Measurements from ENCODE around the gene GALNT17.

Gene GALNT17

GRCh38 chr7:71439321-71439720 is 307.4 kb downstream of the GALNT17 start:
- TF ChIP-seq CTCF (IDR thresholded peaks at IDR 0.05; ENCODE audit: control insufficient read depth, insufficient read depth, low read depth, low read length, missing control alignments): no peak

GRCh38 chr7:71442492-71443190 is 310.7 kb downstream of the GALNT17 start:
- DNase-seq (ENCODE audit: low read depth): no peak
- TF ChIP-seq CTCF (IDR thresholded peaks at IDR 0.05; ENCODE audit: control insufficient read depth, insufficient read depth, low read depth, low read length, missing control alignments): no peak
- no peak overlapping the region for H3K4me3 ChIP-seq (ENCODE audit: control insufficient read depth, low read depth, low read length)

More at GRCh38 chr7:71439321-71439720, 307.4 kb downstream of the GALNT17 start:
- no peak overlapping the region for H3K4me3 ChIP-seq (ENCODE audit: control insufficient read depth, low read depth, low read length)
- DNase-seq (ENCODE audit: low read depth): no peak

GRCh38 chr7:71443191-71443530 is 311.2 kb downstream of the GALNT17 start:
- DNase-seq (ENCODE audit: low read depth): no peak
- TF ChIP-seq CTCF (IDR thresholded peaks at IDR 0.05; ENCODE audit: control insufficient read depth, insufficient read depth, low read depth, low read length, missing control alignments): no peak
- no peak overlapping the region for H3K4me3 ChIP-seq (ENCODE audit: control insufficient read depth, low read depth, low read length)

GRCh38 chr7:71444130-71444529 is 312.2 kb downstream of the GALNT17 start:
- DNase-seq (ENCODE audit: low read depth): no peak
- TF ChIP-seq CTCF (IDR thresholded peaks at IDR 0.05; ENCODE audit: control insufficient read depth, insufficient read depth, low read depth, low read length, missing control alignments): no peak
- H3K4me3 ChIP-seq (ENCODE audit: control insufficient read depth, low read depth, low read length): no peak overlapping the region

- DNase-seq (ENCODE audit: low read depth): no peak
- no peak for TF ChIP-seq CTCF (IDR thresholded peaks at IDR 0.05; ENCODE audit: control insufficient read depth, insufficient read depth, low read depth, low read length, missing control alignments)
- H3K4me3 ChIP-seq (ENCODE audit: control insufficient read depth, low read depth, low read length): no peak overlapping the region
These were observed 321.7 kb downstream of the GALNT17 start for GRCh38 chr7:71453630-71454029.

- H3K4me3 ChIP-seq (ENCODE audit: control insufficient read depth, low read depth, low read length): no peak overlapping the region
- TF ChIP-seq CTCF (IDR thresholded peaks at IDR 0.05; ENCODE audit: control insufficient read depth, insufficient read depth, low read depth, low read length, missing control alignments): no peak
- DNase-seq (ENCODE audit: low read depth): no peak
These were observed 323.0 kb downstream of the GALNT17 start for GRCh38 chr7:71454981-71455380.
